Activated T-cell treated with anti-CD3 and anti-CD28 coated beads, Interleukin-2, amount 50 U/mL, for 72 hours (primary cell): Measurements from ENCODE around the gene TNFRSF1A. TPM values are rescaled to one million over a fixed set of nuclear protein-coding genes. Genes with fewer than 3 reads are reported as not detected.

Experiments
- ATAC-seq, 2 donors: fragments of 150-1000 bp; cut with Tn5 transposase; replicated peaks in 1 of 2; 2 replicates each; pipeline ENCODE4 v1.10.0; 2021; ENCODE audit warnings: moderate library complexity in 2 of 2, mild to moderate bottlenecking in 1 of 2
- DNase-seq, 2 donors: peaks; one replicate each; pipeline ENCODE4 v3.0.0; 2021 to 2022; ENCODE audit warnings: mixed read lengths in 1 of 2
- H3K27ac Mint-ChIP-seq: one replicate; pipeline ENCODE4 v1.8.0; 2022; ENCODE audit warnings: mild to moderate bottlenecking, moderate library complexity, mixed read lengths
- H3K27me3 Mint-ChIP-seq: one replicate; pipeline ENCODE4 v1.8.0; 2022; ENCODE audit warnings: low read depth, mixed read lengths
- H3K36me3 Mint-ChIP-seq, 2 donors: one replicate each; pipeline ENCODE4 v1.8.0; 2022; ENCODE audit warnings: mixed read lengths in 2 of 2, mild to moderate bottlenecking in 1 of 2; ENCODE audit not compliant: insufficient read depth in 2 of 2
- H3K4me1 Mint-ChIP-seq: one replicate; pipeline ENCODE4 v1.8.0; 2022; ENCODE audit warnings: low read depth, mixed read lengths
- H3K4me3 Mint-ChIP-seq, 2 donors: one replicate each; pipeline ENCODE4 v1.8.0; 2022; ENCODE audit warnings: mild to moderate bottlenecking in 2 of 2, mixed read lengths in 2 of 2, moderate library complexity in 2 of 2
- H3K9me3 Mint-ChIP-seq, 2 donors: one replicate each; pipeline ENCODE4 v1.8.0; 2022; ENCODE audit warnings: mixed read lengths in 2 of 2
- total RNA-seq, 2 donors: library from RNA; stranded (reverse); gene quantifications; one replicate each; pipeline ENCODE4 v1.2.3, GENCODE V29; 2022

The TNFRSF1A gene
- 10 to 100 TPM; 48.4 to 52.1 TPM for total RNA-seq

DNA sequence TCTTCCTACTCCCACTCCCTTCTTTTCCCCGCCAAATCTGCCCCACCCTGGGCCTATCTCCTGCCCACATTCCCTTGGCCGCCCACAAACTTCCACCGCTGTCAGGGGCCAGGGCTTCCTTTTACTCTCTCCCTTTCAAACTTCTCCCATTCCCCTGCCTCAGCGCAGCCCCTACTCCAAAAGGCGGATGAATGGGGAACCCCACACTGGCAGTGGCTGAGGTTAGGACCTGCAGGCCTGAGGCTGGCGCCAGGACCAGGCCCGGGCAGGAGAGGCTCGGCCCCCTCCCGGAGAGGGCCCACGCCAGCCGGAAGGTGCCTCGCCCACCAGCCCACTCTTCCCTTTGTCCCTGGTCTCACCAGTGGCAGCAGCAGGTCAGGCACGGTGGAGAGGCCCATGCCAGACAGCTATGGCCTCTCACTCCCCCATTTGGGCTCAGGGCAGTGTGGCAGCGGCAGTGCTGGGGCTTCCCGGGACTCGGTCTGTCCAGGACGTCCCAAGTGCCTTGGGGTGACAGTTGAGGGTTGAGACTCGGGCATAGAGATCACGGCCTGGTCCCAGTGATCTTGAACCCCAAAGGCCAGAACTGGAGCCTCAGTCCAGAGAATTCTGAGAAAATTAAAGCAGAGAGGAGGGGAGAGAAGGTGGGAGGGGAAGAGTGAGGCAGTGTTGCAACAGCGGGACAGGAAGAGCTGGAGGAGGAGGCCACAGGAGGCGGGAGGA lies at the start of gene TNFRSF1A:
Gene TNFRSF1A (minus strand): TSS at position 660 of the 723 bp plus-strand sequence. CDS start 262 bp downstream, at position 398.
- Mint-ChIP-seq H3K27ac (no peak within 1 kb of the TSS), H3K27me3 (peaks cover under 1% of the 10 kb centered on the region), H3K9me3 (no peaks in the 10 kb centered on the region), H3K4me1 (peaks cover 42% of the 10 kb centered on the region), H3K36me3 (peaks cover 1 to 5% of the 10 kb centered on the region in 2 donors), H3K4me3 (no peak within 1 kb of the TSS)
- DNase-seq (peak; percentile 60 to 61), ATAC-seq (peak; percentile 49 to 57)

DNA sequence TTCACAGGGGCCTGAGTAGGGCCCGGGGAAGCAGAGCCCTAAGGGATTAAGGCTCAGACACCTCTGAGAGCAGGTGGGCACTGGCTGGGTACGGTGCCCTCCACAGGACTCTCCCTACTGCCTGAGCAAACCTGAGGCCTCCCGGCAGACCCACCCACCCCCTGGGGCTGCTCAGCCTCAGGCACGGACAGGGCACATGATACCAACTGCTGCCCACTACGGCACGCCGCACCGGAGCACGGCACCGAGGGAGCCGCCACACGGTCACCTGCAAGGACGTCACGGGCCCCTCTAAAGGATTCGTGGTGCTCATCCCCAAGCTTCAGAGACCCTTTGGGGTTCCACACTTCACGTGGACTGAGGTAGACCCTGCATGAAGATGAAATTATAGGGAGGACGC lies 49.1 kb upstream of the TNFRSF1A start:
- DNase-seq = no peak
- H3K36me3 Mint-ChIP-seq = no peaks in the 10 kb centered on the region

DNA sequence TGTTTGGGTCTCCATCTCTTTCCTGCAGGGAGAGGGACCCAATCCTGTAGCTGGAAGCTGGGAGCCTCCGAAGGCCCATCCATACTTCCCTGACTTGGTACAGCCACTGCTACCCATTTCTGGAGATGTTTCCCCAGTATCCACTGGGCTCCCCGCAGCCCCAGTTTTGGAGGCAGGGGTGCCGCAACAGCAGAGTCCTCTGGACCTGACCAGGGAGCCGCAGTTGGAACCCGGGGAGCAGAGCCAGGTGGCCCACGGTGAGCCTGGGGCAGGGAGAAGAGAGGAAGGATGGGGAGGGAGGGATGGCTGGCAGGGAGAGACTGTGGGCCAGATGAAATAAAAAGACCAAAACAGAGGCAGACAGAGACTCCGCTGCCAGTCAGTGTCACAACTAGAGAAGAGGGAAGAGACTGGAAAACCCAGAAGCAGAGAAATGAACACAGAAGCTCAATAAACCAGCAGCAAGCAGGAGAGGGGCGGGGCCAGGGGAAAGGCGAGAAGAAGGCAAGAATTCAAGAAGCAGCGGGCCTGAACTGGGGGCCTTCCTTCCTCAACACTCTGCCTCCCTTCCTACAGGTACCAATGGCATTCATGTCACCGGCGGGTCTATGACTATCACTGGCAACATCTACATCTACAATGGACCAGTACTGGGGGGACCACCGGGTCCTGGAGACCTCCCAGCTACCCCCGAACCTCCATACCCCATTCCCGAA lies 48.4 kb upstream of the TNFRSF1A start:
- no peak overlapping the region for H3K27ac Mint-ChIP-seq
- no peaks in the 10 kb centered on the region for H3K27me3 Mint-ChIP-seq
- ATAC-seq (no peak), DNase-seq (no peak)
- H3K9me3 Mint-ChIP-seq = no peaks in the 10 kb centered on the region
- H3K4me1 Mint-ChIP-seq = no peaks in the 10 kb centered on the region
- H3K4me3 Mint-ChIP-seq = no peak overlapping the region
- H3K36me3 Mint-ChIP-seq = no peaks in the 10 kb centered on the region

More for the DNA sequence above, 49.1 kb upstream of the TNFRSF1A start:
- Mint-ChIP-seq H3K9me3 (no peaks in the 10 kb centered on the region), H3K27ac (no peak overlapping the region), H3K4me3 (no peak overlapping the region), H3K4me1 (no peaks in the 10 kb centered on the region), H3K27me3 (peaks cover 2% of the 10 kb centered on the region)
- no peak for ATAC-seq

DNA sequence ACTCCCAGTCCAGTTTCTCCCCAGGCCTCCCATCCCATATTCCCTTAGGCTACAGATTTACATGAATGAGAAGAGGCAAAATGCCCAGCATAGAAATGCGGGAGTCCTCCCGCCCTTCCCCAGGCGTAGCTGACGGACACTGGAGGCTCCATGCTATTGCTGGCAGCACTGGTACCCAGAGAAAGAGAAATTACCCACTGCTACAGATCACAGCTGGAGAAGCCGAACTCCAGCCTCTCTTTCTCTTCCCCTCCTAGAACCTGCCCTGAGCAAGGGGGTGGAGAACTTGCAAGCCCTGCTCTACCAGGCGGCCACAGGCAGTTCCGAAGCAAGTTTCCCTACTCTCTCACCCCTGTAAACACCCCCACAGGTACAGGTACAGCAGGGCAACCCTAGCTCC lies 45.7 kb upstream of the TNFRSF1A start:
- Mint-ChIP-seq H3K4me3 (no peak overlapping the region), H3K9me3 (no peaks in the 10 kb centered on the region), H3K27me3 (peaks cover 7% of the 10 kb centered on the region), H3K4me1 (no peaks in the 10 kb centered on the region), H3K36me3 (no peaks in the 10 kb centered on the region), H3K27ac (no peak overlapping the region)
- no peak for ATAC-seq
- no peak for DNase-seq

DNA sequence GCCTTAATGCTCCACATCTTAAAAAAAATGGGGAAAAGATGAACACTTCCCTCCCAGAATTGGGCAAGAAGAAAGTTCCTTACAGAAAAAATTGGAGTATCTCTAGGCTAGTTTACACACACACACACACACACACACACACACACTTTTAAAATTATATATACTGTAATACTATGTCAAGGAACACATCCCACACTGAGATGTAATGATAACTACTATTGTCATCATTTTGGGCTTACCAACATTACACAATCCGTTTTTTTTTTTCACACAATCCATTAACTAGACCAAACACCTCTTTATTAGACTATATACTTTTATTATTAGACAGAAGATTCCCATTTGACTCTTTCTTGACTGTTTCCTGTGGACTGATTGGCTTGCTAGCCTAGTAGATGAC lies 44.6 kb upstream of the TNFRSF1A start:
- no peaks in the 10 kb centered on the region for H3K9me3 Mint-ChIP-seq
- ATAC-seq = no peak
- H3K4me3 Mint-ChIP-seq = no peak overlapping the region
- peaks cover 8% of the 10 kb centered on the region for H3K27me3 Mint-ChIP-seq
- H3K4me1 Mint-ChIP-seq = no peaks in the 10 kb centered on the region
- no peak overlapping the region for H3K27ac Mint-ChIP-seq
- no peak for DNase-seq
- H3K36me3 Mint-ChIP-seq = no peaks in the 10 kb centered on the region

DNA sequence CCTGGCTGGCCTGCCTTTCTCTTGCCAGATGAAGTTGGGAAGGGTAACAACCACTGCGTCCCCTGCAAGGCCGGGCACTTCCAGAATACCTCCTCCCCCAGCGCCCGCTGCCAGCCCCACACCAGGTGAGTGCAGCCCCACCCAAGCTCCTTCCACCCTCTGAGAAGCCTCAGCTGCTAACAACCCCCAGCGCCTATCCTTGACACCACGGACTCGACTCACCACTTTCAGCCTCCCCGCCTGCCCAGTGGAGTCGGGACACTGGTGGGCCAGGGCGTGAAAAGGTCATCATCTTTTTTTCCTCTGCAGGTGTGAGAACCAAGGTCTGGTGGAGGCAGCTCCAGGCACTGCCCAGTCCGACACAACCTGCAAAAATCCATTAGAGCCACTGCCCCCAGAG lies 44.2 kb upstream of the TNFRSF1A start:
- DNase-seq = no peak
- no peak overlapping the region for H3K4me3 Mint-ChIP-seq
- H3K27me3 Mint-ChIP-seq = peaks cover 11% of the 10 kb centered on the region
- no peaks in the 10 kb centered on the region for H3K4me1 Mint-ChIP-seq
- no peaks in the 10 kb centered on the region for H3K9me3 Mint-ChIP-seq
- no peaks in the 10 kb centered on the region for H3K36me3 Mint-ChIP-seq
- no peak for ATAC-seq
- no peak overlapping the region for H3K27ac Mint-ChIP-seq

DNA sequence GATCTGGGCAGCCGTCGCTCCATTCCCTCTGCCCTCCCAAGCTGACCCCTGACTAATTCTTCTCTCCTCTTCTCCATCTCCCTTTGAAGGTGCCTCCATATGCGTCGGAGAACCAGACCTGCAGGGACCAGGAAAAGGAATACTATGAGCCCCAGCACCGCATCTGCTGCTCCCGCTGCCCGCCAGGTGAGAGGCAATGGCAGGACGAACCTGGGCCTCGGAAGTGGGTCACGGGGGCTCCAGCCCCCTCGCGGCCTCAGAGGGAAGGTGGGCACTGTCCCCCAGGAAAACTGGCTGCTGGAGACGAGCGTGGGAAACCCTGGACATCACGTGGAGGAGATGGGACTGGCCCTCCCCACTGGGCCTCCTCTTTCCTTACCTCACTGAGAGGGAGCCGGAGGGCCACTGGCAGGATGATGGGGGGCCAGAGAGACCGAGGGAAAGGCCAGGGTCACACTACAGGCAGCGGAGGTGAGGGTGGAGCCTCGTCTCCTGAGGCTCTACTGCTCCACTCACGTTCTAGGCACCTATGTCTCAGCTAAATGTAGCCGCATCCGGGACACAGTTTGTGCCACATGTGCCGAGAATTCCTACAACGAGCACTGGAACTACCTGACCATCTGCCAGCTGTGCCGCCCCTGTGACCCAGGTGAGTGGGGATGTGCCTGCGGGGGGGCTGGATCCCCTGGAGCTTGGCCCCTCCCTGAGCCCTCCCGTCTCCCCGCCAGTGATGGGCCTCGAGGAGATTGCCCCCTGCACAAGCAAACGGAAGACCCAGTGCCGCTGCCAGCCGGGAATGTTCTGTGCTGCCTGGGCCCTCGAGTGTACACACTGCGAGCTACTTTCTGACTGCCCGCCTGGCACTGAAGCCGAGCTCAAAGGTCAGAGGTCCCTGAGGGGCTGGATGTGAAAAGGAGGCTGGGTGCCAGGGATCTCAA lies 42.9 kb upstream of the TNFRSF1A start:
- Mint-ChIP-seq H3K36me3 (no peaks in the 10 kb centered on the region), H3K4me1 (no peaks in the 10 kb centered on the region), H3K27ac (no peak overlapping the region), H3K27me3 (peaks cover 15% of the 10 kb centered on the region), H3K9me3 (no peaks in the 10 kb centered on the region), H3K4me3 (no peak overlapping the region)
- no peak for DNase-seq
- ATAC-seq = no peak

DNA sequence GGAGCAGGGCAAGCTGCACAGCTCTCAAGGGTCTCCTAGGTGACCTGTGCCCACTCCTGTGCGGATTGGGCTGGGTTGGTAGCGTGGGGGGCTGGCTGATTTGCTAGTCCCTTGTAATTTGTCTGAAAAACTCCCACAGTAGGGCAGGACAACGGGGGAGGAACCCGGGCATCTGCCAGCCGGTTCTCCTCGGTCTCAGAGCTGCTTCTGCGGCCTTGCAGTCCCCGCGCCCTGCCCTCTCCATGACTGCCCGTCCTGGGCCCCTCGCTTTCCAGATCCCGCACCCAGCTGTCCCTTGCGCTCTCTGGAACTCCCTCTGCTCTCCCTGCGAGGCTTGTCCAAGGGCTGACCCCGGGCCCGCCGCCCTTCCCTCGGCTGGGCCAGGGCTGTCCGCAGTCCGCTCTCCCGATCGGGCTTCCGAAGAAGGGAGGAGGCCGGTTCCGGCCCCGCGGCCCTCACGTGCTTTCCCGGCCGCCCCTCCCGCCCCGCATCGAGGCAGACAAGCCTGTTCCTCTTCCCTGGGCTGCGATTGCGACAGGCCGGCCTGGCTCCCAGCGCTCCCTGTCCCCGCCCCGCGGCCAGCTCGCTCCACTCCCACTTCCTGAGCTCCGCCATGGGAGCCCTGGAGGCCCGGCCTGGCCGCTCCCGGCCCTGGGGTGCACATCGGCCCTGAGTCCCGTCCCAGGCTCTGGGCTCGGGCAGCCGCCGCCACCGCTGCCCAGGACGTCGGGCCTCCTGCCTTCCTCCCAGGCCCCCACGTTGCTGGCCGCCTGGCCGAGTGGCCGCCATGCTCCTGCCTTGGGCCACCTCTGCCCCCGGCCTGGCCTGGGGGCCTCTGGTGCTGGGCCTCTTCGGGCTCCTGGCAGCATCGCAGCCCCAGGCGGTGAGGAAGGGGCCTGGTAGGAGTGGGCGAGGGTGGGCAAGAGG lies 42.0 kb upstream of the TNFRSF1A start, which contains the start of gene LTBR:
Gene LTBR (plus strand): TSS at position 591 of the 927 bp plus-strand sequence. CDS start 197 bp downstream, at position 788.
- Mint-ChIP-seq H3K4me3 (no peak within 1 kb of the TSS), H3K27me3 (peaks cover 15% of the 10 kb centered on the region)

DNA sequence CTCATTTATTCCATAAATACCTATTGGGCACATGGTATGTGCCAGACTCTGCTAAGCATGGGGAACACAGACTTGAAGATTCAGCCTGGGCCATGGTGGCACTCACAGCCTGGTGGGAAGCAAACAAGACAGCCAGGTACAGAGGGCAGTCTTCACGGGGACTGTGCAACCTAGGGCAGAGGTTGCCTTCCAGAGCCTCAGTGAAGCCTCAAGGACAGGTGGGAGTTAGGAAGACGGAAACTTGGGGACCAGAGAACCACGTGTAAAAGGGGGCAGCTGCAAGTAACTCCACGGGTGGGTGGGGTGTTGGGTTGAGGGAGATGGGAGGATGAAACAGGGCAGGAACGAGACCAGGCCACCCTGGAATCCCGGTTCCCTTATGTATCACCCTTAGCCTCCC lies 41.1 kb upstream of the TNFRSF1A start:
- Mint-ChIP-seq H3K9me3 (no peaks in the 10 kb centered on the region), H3K27me3 (peaks cover 15% of the 10 kb centered on the region), H3K36me3 (no peaks in the 10 kb centered on the region), H3K27ac (no peak overlapping the region), H3K4me3 (no peak overlapping the region), H3K4me1 (no peaks in the 10 kb centered on the region)
- ATAC-seq (no peak), DNase-seq (no peak)

More for the DNA sequence above, 42.0 kb upstream of the TNFRSF1A start, which contains the start of gene LTBR:
- ATAC-seq (peak; percentile 52 to 75), DNase-seq (peak; percentile 28 to 31)
- Mint-ChIP-seq H3K27ac (no peak within 1 kb of the TSS), H3K36me3 (no peaks in the 10 kb centered on the region), H3K4me1 (no peaks in the 10 kb centered on the region), H3K9me3 (no peaks in the 10 kb centered on the region)

DNA sequence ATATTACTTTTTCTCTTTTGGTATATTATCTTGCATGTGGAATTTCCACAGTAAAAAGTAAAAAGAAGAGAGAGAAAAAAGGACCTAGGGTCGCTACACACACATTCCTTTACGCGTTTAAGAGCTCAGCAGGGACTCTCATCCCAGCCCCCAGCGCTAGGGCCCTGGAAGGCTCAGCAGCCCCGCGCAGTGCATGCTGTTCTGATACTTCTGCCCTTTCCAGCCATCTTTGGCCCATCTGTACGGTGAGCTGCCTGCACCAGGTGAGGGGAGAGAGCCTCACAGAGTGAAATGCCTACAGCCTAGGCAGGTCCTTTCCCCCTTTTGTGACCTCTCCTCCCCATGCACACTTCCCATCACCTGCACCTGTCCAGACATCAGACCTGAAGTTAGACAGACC lies 40.5 kb upstream of the TNFRSF1A start:
- DNase-seq = no peak
- Mint-ChIP-seq H3K4me1 (no peaks in the 10 kb centered on the region), H3K27me3 (peaks cover 15% of the 10 kb centered on the region), H3K27ac (no peak overlapping the region), H3K36me3 (no peaks in the 10 kb centered on the region), H3K4me3 (no peak overlapping the region), H3K9me3 (no peaks in the 10 kb centered on the region)
- no peak for ATAC-seq

DNA sequence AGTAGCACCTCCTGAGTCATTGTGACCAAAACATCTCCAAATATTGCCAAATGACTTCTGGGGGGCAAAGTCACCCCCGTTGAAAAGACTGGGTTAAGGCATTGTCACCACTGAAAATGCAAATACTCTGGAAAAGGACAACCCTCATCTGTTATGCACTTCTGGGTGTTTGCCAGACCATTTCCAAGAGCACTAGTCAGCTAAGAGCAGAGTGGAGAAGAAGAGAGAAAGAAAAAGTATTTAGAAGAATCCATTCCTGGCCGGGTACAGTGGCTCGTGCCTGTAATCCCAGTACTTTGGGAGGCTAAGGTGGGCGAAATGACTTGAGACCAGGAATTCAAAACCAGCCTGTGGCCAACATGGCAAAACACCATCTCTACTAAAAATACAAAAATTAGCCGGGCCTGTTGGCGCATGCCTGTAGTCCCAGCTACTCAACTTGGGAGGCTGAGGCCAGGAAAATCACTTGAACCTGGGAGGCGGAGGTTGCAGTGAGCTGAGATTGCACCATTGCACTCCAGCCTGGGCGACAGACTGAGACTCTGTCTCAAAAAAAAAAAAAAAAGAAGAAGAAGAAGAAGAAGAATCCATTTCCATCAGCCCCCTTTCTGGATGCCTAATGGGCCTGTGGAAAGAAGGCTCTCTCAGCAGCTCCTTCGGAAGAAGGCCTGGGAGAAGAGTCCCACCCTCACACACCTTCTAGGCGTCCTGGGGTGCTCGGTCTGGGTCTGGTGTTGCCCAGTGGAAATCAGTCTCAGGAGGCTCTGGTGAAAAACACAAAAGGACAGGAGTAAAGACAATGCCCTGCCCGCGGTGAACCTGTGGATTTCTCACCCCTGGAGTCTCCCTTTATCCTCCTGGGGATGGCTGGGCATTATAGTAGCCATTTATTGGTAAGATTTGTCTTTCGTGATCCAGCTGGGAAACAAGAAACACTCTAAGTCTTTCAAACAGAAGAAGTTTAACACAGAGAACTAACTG lies 38.6 kb upstream of the TNFRSF1A start:
- no peaks in the 10 kb centered on the region for H3K9me3 Mint-ChIP-seq
- H3K27me3 Mint-ChIP-seq = peaks cover 15% of the 10 kb centered on the region
- no peak overlapping the region for H3K4me3 Mint-ChIP-seq
- H3K4me1 Mint-ChIP-seq = peaks cover 16% of the 10 kb centered on the region
- H3K36me3 Mint-ChIP-seq = no peaks in the 10 kb centered on the region
- DNase-seq (no peak), ATAC-seq (no peak)
- H3K27ac Mint-ChIP-seq = no peak overlapping the region
